ENCODE data around the gene ALKBH2. TPM values are rescaled to one million over a fixed set of nuclear protein-coding genes. Genes with fewer than 3 reads are reported as not detected.
"Not testable (repeated sequence)": the region's sequence is repeated elsewhere in the genome, so short reads cannot be mapped to it uniquely, and the experiment has no call there.

The ALKBH2 gene
- total and polyA plus RNA-seq, 7 experiments from 2014 or later: 13.2 to 23.2 (median 18.0) TPM

- H3K27me3 ChIP-seq (ENCODE audit: control insufficient read depth in 2 of 2, insufficient read depth in 2 of 2, low read length in 2 of 2); ATAC-seq; H3K27me3 Mint-ChIP-seq; H3K36me3 Mint-ChIP-seq; H3K4me1 ChIP-seq (ENCODE audit: control insufficient read depth in 2 of 2, insufficient read depth in 2 of 2, low read length in 2 of 2); POLR2A ChIA-PET; H3K4me3 Mint-ChIP-seq; H3K4me3 ChIP-seq (ENCODE audit: low read length); DNase-seq; H3K9me3 Mint-ChIP-seq; H3K9me3 ChIP-seq (ENCODE audit: control insufficient read depth in 2 of 3, low read length in 3 of 3); CTCF ChIA-PET; intact Hi-C loops (cut with micrococcal nuclease); H3K36me3 ChIP-seq (ENCODE audit: control insufficient read depth in 2 of 3, insufficient read depth in 3 of 3, low read length in 3 of 3); H3K27ac ChIP-seq (ENCODE audit: low read depth, low read length): not testable (repeated sequence)
- peaks cover 9 to 17% (median 11%) of the 10 kb centered on the region in 7 donors for H3K4me1 Mint-ChIP-seq
- H3K27ac Mint-ChIP-seq: peak overlapping the region in 2 of 9 donors; percentile 10 to 23
Observed at GRCh38 chr12:109048706-109049105, 44.6 kb downstream of the ALKBH2 start.

- Mint-ChIP-seq H3K9me3 (peaks cover 0 to 2% (median 0%) of the 10 kb centered on the region in 11 donors), H3K27ac (peak overlapping the region in 1 of 9 donors; percentile 45), H3K4me3 (no peak overlapping the region), H3K36me3 (peaks cover 0 to 4% (median 0%) of the 10 kb centered on the region in 5 donors), H3K4me1 (peaks cover 3 to 12% (median 6%) of the 10 kb centered on the region in 7 donors), H3K27me3 (peaks cover 0 to 11% (median 7%) of the 10 kb centered on the region in 5 donors)
- H3K9me3 ChIP-seq (ENCODE audit: control insufficient read depth in 2 of 3, low read length in 3 of 3): no peaks in the 10 kb centered on the region
- POLR2A ChIA-PET: no interaction called here
- H3K36me3 ChIP-seq (ENCODE audit: control insufficient read depth in 2 of 3, insufficient read depth in 3 of 3, low read length in 3 of 3): no peaks in the 10 kb centered on the region
- H3K27ac ChIP-seq (ENCODE audit: low read depth, low read length): no peak overlapping the region
- intact Hi-C loops (cut with micrococcal nuclease): no loop called here
- no peaks in the 10 kb centered on the region for H3K27me3 ChIP-seq (ENCODE audit: control insufficient read depth in 2 of 2, insufficient read depth in 2 of 2, low read length in 2 of 2)
- no peak overlapping the region for H3K4me3 ChIP-seq (ENCODE audit: low read length)
- ATAC-seq (no peak), DNase-seq (no peak)
- peaks cover 0 to 6% of the 10 kb centered on the region in 2 donors for H3K4me1 ChIP-seq (ENCODE audit: control insufficient read depth in 2 of 2, insufficient read depth in 2 of 2, low read length in 2 of 2)
- CTCF ChIA-PET: interaction anchor here (0.7 kb wide), 1 partner anchor 540 kb away, joined by 3 read pairs; no protein-coding TSS in a partner anchor
Observed at GRCh38 chr12:109047081-109047805, 46.0 kb downstream of the ALKBH2 start.

- H3K27ac Mint-ChIP-seq: peak overlapping the region in 1 of 9 donors; percentile 8
- H3K4me1 ChIP-seq (ENCODE audit: control insufficient read depth in 2 of 2, insufficient read depth in 2 of 2, low read length in 2 of 2): no peaks in the 10 kb centered on the region
- H3K4me1 Mint-ChIP-seq: peaks cover 0 to 6% (median 0%) of the 10 kb centered on the region in 7 donors
- H3K36me3 ChIP-seq (ENCODE audit: control insufficient read depth in 2 of 3, insufficient read depth in 3 of 3, low read length in 3 of 3): no peaks in the 10 kb centered on the region
- H3K27me3 ChIP-seq (ENCODE audit: control insufficient read depth in 2 of 2, insufficient read depth in 2 of 2, low read length in 2 of 2): no peaks in the 10 kb centered on the region
- intact Hi-C loops (cut with micrococcal nuclease): no loop called here
- H3K4me3 Mint-ChIP-seq: no peak overlapping the region
- peaks cover 0 to 3% (median 0%) of the 10 kb centered on the region in 5 donors for H3K36me3 Mint-ChIP-seq
- no peak overlapping the region for H3K27ac ChIP-seq (ENCODE audit: low read depth, low read length)
- H3K27me3 Mint-ChIP-seq: peaks cover 12 to 16% (median 12%) of the 10 kb centered on the region in 5 donors
- H3K9me3 Mint-ChIP-seq: peaks cover 0 to 7% (median under 1%) of the 10 kb centered on the region in 11 donors
- no peak overlapping the region for H3K4me3 ChIP-seq (ENCODE audit: low read length)
- DNase-seq: no peak
- ChIA-PET CTCF (no interaction called here), POLR2A (no interaction called here)
- ATAC-seq: no peak
- H3K9me3 ChIP-seq (ENCODE audit: control insufficient read depth in 2 of 3, low read length in 3 of 3): peaks cover 0 to 6% (median 0%) of the 10 kb centered on the region in 3 experiments
Observed at GRCh38 chr12:109044241-109044640, 49.0 kb downstream of the ALKBH2 start.

Other genes with a start within 250 kb of the ALKBH2 start
- 10 to 100 TPM; 23.4 to 32.8 (median 29.9) TPM for gene SSH1, start 235.9 kb downstream of the ALKBH2 start, total RNA-seq
- gene SSH1, start 235.9 kb downstream of the ALKBH2 start, polyA plus RNA-seq: 1 to 10 TPM; 5.2 to 7.7 TPM
- gene DAO, start 213.4 kb downstream of the ALKBH2 start, total RNA-seq: not detected
- gene DAO, start 213.4 kb downstream of the ALKBH2 start, polyA plus RNA-seq: not detected
- not detected for gene SVOP, start 72.4 kb downstream of the ALKBH2 start, total RNA-seq
- gene SVOP, start 72.4 kb downstream of the ALKBH2 start, polyA plus RNA-seq: not detected
- 10 to 100 TPM in 4 of 5 experiments, 1 to 10 TPM in 1; 7.8 to 15.7 (median 12.9) TPM for gene USP30, start 40.9 kb downstream of the ALKBH2 start, total RNA-seq
- gene USP30, start 40.9 kb downstream of the ALKBH2 start, polyA plus RNA-seq: 10 to 100 TPM; 11.0 to 15.7 TPM
- 10 to 100 TPM in 3 of 5 experiments, 1 to 10 TPM in 2; 7.7 to 54.8 (median 13.6) TPM for gene UNG, start 4.1 kb upstream of the ALKBH2 start, total RNA-seq
- 10 to 100 TPM; 21.9 to 34.7 TPM for gene UNG, start 4.1 kb upstream of the ALKBH2 start, polyA plus RNA-seq
- 10 to 100 TPM in 4 of 5 experiments, 1 to 10 TPM in 1; 8.8 to 58.3 (median 40.8) TPM for gene ACACB, start 23.1 kb upstream of the ALKBH2 start, total RNA-seq
- gene ACACB, start 23.1 kb upstream of the ALKBH2 start, polyA plus RNA-seq: 1 to 10 TPM; 3.8 to 4.5 TPM
- gene FOXN4, start 215.8 kb upstream of the ALKBH2 start, total RNA-seq: not detected
- gene FOXN4, start 215.8 kb upstream of the ALKBH2 start, polyA plus RNA-seq: not detected